Liver (tissue), 9 donors: ENCODE data around the gene MYO18B. TPM values are rescaled to one million over a fixed set of nuclear protein-coding genes. Genes with fewer than 3 reads are reported as not detected.

Source experiments
- DNase-seq: peaks from one replicate; pipeline ENCODE4 v3.0.0-alpha.2; 2017; ENCODE audit warnings: low spot score
- H3K27ac ChIP-seq, 2 donors: one replicate each; pipeline ENCODE4 v1.7.0; 2013; ENCODE audit warnings: inconsistent platforms in 2 of 2, low read length in 2 of 2, control low read depth in 1 of 2, low read depth in 1 of 2, mild to moderate bottlenecking in 1 of 2
- H3K27me3 ChIP-seq, 4 donors: one replicate each; pipeline versions ENCODE4 v1.6.1 to v1.7.0; 2013; ENCODE audit warnings: low read length in 3 of 4, inconsistent platforms in 1 of 4, mild to moderate bottlenecking in 1 of 4, moderate library complexity in 1 of 4; ENCODE audit not compliant: control insufficient read depth in 4 of 4, insufficient read depth in 4 of 4
- H3K36me3 ChIP-seq, 4 donors: one replicate each; pipeline versions ENCODE4 v1.6.1 to v1.7.0; 2013; ENCODE audit warnings: low read length in 3 of 4, mild to moderate bottlenecking in 3 of 4, low read depth in 1 of 4, moderate library complexity in 1 of 4; ENCODE audit not compliant: control insufficient read depth in 4 of 4, insufficient read depth in 3 of 4
- H3K4me1 ChIP-seq, 4 donors: one replicate each; pipeline versions ENCODE4 v1.6.1 to v1.7.0; 2013; ENCODE audit warnings: low read length in 3 of 4, mild to moderate bottlenecking in 3 of 4, moderate library complexity in 1 of 4; ENCODE audit not compliant: control insufficient read depth in 4 of 4, insufficient read depth in 4 of 4
- H3K4me3 ChIP-seq, 3 donors: one replicate each; pipeline versions ENCODE4 v1.6.1 to v1.7.0; 2013; ENCODE audit warnings: low read length in 3 of 3, control low read depth in 1 of 3, low read depth in 1 of 3, mild to moderate bottlenecking in 1 of 3
- H3K9ac ChIP-seq, 2 donors: one replicate each; pipeline ENCODE4 v1.7.0; 2013; ENCODE audit warnings: low read length in 2 of 2, mild to moderate bottlenecking in 2 of 2, moderate library complexity in 2 of 2, control low read depth in 1 of 2, low read depth in 1 of 2
- H3K9me3 ChIP-seq, 4 donors: one replicate each; pipeline versions ENCODE4 v1.6.1 to v1.7.0; 2013; ENCODE audit warnings: low read length in 3 of 4; ENCODE audit not compliant: control insufficient read depth in 4 of 4
- EGR1 ChIP-seq, 2 donors: IDR thresholded peaks; 2 replicates each; pipeline ENCODE4 v1.6.1; 2016 to 2018; ENCODE audit warnings: antibody characterized with exemption in 2 of 2, low read depth in 2 of 2
- FOXA1 ChIP-seq: IDR thresholded peaks from 2 replicates; pipeline ENCODE4 v1.6.1; 2016; ENCODE audit warnings: antibody characterized with exemption
- FOXA2 ChIP-seq: IDR thresholded peaks from 2 replicates; pipeline ENCODE4 v1.6.1; 2016; ENCODE audit warnings: antibody characterized with exemption
- GABPA ChIP-seq, 2 donors: IDR thresholded peaks in 1 of 2; conservative IDR thresholded peaks in 1 of 2; 2 replicates each; pipeline ENCODE4 v1.6.1; 2016; ENCODE audit warnings: antibody characterized with exemption in 2 of 2, mild to moderate bottlenecking in 1 of 2, moderate library complexity in 1 of 2
- HNF4A ChIP-seq, 2 donors: conservative IDR thresholded peaks; 2 replicates each; pipeline ENCODE4 v1.6.1; 2016; ENCODE audit warnings: antibody characterized with exemption in 2 of 2, mild to moderate bottlenecking in 2 of 2
- HNF4G ChIP-seq: IDR thresholded peaks from 2 replicates; pipeline ENCODE4 v1.6.1; 2016; ENCODE audit warnings: antibody characterized with exemption
- JUND ChIP-seq, 2 donors: IDR thresholded peaks; 2 replicates each; pipeline ENCODE4 v1.6.1; 2016; ENCODE audit warnings: antibody characterized with exemption in 2 of 2
- NR2F2 ChIP-seq: IDR thresholded peaks from 2 replicates; pipeline ENCODE4 v1.6.1; 2016; ENCODE audit warnings: antibody characterized with exemption
- RAD21 ChIP-seq, 2 donors: IDR thresholded peaks; 2 replicates each; pipeline ENCODE4 v1.6.1; 2016; ENCODE audit warnings: antibody characterized with exemption in 2 of 2, mild to moderate bottlenecking in 2 of 2
- RXRA ChIP-seq, 2 donors: IDR thresholded peaks; 2 replicates each; pipeline ENCODE4 v1.6.1; 2017 to 2018; ENCODE audit warnings: antibody characterized with exemption in 2 of 2, mild to moderate bottlenecking in 1 of 2
- SP1 ChIP-seq: IDR thresholded peaks from 2 replicates; pipeline ENCODE4 v1.6.1; 2018; ENCODE audit warnings: antibody characterized with exemption, mild to moderate bottlenecking
- TAF1 ChIP-seq: conservative IDR thresholded peaks from 2 replicates; pipeline ENCODE4 v1.6.1; 2016; ENCODE audit warnings: antibody characterized with exemption, mild to moderate bottlenecking
- YY1 ChIP-seq: IDR thresholded peaks from 2 replicates; pipeline ENCODE4 v1.6.1; 2016; ENCODE audit warnings: antibody characterized with exemption, mild to moderate bottlenecking
- ZBTB33 ChIP-seq: IDR thresholded peaks from 2 replicates; pipeline ENCODE4 v1.6.1; 2016; ENCODE audit warnings: antibody characterized with exemption
- WGBS: extraction: QIAGEN DNeasy Blood & Tissue Kit; methylation state at CpG from one replicate; pipeline ENCODE4 v1.1.7; 2013; 5-methylcytosine and 5-hydroxymethylcytosine counted together
- polyA plus RNA-seq, 2 donors: library from polyadenylated mRNA; stranded (reverse) in 1 of 2; unstranded in 1 of 2; fragments of 200-250 nt in 1 of 2; fragments of >200 nt in 1 of 2; fragmentation: Nextera tagmentation in 1 of 2; extraction: Ambion mirVana in 1 of 2; gene quantifications; one replicate each; pipeline versions ENCODE4 v1.2.1 to v1.2.3, GENCODE V29; 2013 to 2015
- total RNA-seq, 2 donors: library from RNA; depleted of rRNA; stranded (reverse); fragments of >200 nt; gene quantifications; one replicate each; pipeline ENCODE4 v1.2.3, GENCODE V29; 2014
- TF ChIP-seq, protein P1 (sequence below): IDR thresholded peaks from 2 replicates; pipeline ENCODE4 v1.6.1; 2016; ENCODE audit warnings: antibody characterized with exemption
- TF ChIP-seq, protein P2 (sequence below): fragments of 150-350 bp; IDR thresholded peaks from 2 replicates; pipeline ENCODE4 v1.5.1; 2017; ENCODE audit warnings: improper control_type of control experiment, low read depth, low read length; ENCODE audit not compliant: missing input control
- TF ChIP-seq, protein P3 (sequence below): IDR thresholded peaks from 2 replicates; pipeline ENCODE4 v1.6.1; 2016; ENCODE audit warnings: antibody characterized with exemption, mild to moderate bottlenecking
- TF ChIP-seq, protein P4 (sequence below): IDR thresholded peaks from 2 replicates; pipeline ENCODE4 v1.6.1; 2016; ENCODE audit warnings: antibody characterized with exemption
- donor health status: healthy.
- donor health status: healthy.
- donor health status: healthy.
- donor health status: healthy.
- donor health status: healthy.

MYO18B gene
- total and polyA plus RNA-seq, 4 donors = under 0.01 to 4.2 (median 0.02) TPM; not detected in 1

DNA sequence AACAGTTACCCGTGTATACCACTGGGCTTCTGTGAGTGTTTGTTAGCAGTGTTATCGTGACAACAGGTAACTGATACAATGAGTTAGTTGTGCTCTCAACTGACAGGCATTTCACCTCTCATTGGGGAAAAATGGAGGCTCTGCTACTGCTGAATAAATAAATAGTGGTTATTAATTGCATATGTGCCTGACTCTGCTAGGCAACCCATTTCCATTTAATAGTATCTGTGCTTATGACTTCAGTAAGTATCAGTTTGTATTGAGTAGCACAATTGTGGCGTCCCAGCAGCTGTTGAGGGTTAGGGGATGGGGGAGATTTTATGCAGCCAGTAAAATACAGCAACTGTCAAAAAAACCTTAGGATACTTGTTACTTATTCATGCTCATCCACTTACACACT is 303.9 kb downstream of the MYO18B start:
- no peak for DNase-seq
- no peaks in the 10 kb centered on the region for H3K4me1 ChIP-seq
- TF ChIP-seq, protein P1, sequence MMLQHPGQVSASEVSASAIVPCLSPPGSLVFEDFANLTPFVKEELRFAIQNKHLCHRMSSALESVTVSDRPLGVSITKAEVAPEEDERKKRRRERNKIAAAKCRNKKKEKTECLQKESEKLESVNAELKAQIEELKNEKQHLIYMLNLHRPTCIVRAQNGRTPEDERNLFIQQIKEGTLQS = no peak
- no peak for TF ChIP-seq ZBTB33
- TF ChIP-seq HNF4A (conservative IDR thresholded peaks at IDR 0.05) = no peak
- TF ChIP-seq FOXA2 = no peak
- no peak for TF ChIP-seq EGR1 (IDR thresholded peaks at IDR 0.05; ENCODE audit: low read depth in 2 of 2)
- TF ChIP-seq HNF4G = no peak
- no peak for TF ChIP-seq FOXA1
- no peak for TF ChIP-seq NR2F2
- TF ChIP-seq RAD21 (IDR thresholded peaks at IDR 0.05) = no peak
- TF ChIP-seq, protein P2, sequence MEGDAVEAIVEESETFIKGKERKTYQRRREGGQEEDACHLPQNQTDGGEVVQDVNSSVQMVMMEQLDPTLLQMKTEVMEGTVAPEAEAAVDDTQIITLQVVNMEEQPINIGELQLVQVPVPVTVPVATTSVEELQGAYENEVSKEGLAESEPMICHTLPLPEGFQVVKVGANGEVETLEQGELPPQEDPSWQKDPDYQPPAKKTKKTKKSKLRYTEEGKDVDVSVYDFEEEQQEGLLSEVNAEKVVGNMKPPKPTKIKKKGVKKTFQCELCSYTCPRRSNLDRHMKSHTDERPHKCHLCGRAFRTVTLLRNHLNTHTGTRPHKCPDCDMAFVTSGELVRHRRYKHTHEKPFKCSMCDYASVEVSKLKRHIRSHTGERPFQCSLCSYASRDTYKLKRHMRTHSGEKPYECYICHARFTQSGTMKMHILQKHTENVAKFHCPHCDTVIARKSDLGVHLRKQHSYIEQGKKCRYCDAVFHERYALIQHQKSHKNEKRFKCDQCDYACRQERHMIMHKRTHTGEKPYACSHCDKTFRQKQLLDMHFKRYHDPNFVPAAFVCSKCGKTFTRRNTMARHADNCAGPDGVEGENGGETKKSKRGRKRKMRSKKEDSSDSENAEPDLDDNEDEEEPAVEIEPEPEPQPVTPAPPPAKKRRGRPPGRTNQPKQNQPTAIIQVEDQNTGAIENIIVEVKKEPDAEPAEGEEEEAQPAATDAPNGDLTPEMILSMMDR = no peak
- no peak for TF ChIP-seq SP1
- no peak for TF ChIP-seq GABPA (IDR thresholded peaks at IDR 0.05 in 1 of 2, conservative IDR thresholded peaks at IDR 0.05 in 1 of 2)
- TF ChIP-seq, protein P3, sequence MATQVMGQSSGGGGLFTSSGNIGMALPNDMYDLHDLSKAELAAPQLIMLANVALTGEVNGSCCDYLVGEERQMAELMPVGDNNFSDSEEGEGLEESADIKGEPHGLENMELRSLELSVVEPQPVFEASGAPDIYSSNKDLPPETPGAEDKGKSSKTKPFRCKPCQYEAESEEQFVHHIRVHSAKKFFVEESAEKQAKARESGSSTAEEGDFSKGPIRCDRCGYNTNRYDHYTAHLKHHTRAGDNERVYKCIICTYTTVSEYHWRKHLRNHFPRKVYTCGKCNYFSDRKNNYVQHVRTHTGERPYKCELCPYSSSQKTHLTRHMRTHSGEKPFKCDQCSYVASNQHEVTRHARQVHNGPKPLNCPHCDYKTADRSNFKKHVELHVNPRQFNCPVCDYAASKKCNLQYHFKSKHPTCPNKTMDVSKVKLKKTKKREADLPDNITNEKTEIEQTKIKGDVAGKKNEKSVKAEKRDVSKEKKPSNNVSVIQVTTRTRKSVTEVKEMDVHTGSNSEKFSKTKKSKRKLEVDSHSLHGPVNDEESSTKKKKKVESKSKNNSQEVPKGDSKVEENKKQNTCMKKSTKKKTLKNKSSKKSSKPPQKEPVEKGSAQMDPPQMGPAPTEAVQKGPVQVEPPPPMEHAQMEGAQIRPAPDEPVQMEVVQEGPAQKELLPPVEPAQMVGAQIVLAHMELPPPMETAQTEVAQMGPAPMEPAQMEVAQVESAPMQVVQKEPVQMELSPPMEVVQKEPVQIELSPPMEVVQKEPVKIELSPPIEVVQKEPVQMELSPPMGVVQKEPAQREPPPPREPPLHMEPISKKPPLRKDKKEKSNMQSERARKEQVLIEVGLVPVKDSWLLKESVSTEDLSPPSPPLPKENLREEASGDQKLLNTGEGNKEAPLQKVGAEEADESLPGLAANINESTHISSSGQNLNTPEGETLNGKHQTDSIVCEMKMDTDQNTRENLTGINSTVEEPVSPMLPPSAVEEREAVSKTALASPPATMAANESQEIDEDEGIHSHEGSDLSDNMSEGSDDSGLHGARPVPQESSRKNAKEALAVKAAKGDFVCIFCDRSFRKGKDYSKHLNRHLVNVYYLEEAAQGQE = no peak
- TF ChIP-seq, protein P4, sequence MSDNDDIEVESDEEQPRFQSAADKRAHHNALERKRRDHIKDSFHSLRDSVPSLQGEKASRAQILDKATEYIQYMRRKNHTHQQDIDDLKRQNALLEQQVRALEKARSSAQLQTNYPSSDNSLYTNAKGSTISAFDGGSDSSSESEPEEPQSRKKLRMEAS = no peak
- no peak for TF ChIP-seq JUND (IDR thresholded peaks at IDR 0.05)
- TF ChIP-seq RXRA (IDR thresholded peaks at IDR 0.05) = no peak
- no peak for TF ChIP-seq YY1
- TF ChIP-seq TAF1 = no peak
- H3K27me3 ChIP-seq = peaks cover 0 to 10% (median 2%) of the 10 kb centered on the region in 4 donors
- H3K36me3 ChIP-seq = no peaks in the 10 kb centered on the region
- WGBS = 75% methylated on average over 3 of the region's 3 CpGs
- no peak overlapping the region for H3K27ac ChIP-seq
- H3K4me3 ChIP-seq = no peak overlapping the region
- H3K9me3 ChIP-seq = peaks cover 0 to 3% (median 0%) of the 10 kb centered on the region in 4 donors
- H3K9ac ChIP-seq = no peak overlapping the region
